Psoas muscle (tissue), 8 donors: ENCODE measurements around the gene PHRF1. TPM values are rescaled to one million over a fixed set of nuclear protein-coding genes. Genes with fewer than 3 reads are reported as not detected.

Experiments used
- ATAC-seq, 4 donors: fragments of 200-7000 bp; cut with Tn5 transposase; one replicate each; pipeline ENCODE4 v1.9.1; 2020; ENCODE audit warnings: moderate library complexity in 3 of 4, mild to moderate bottlenecking in 2 of 4
- DNase-seq, 2 donors: peaks; one replicate each; pipeline ENCODE4 v3.0.0-alpha.2; 2020
- H3K27ac ChIP-seq: fragments of 200-600 bp; one replicate; pipeline ENCODE4 v1.8.0; 2022
- H3K27me3 ChIP-seq, 3 donors: fragments of 200-600 bp in 1 of 3; one replicate each; pipeline versions ENCODE4 v1.6.1 to v1.8.0; 2013 to 2022; ENCODE audit warnings: low read length in 2 of 3, mild to moderate bottlenecking in 2 of 3, moderate library complexity in 1 of 3; ENCODE audit not compliant: insufficient read depth in 3 of 3
- H3K36me3 ChIP-seq, 2 donors: fragments of 200-600 bp in 1 of 2; one replicate each; pipeline versions ENCODE4 v1.6.1 to v1.8.0; 2013 to 2022; ENCODE audit warnings: low read depth in 1 of 2, mild to moderate bottlenecking in 1 of 2, moderate library complexity in 1 of 2; ENCODE audit not compliant: insufficient read depth in 1 of 2
- H3K4me1 ChIP-seq: fragments of 200-600 bp; one replicate; pipeline ENCODE4 v1.8.0; 2022
- H3K4me3 ChIP-seq: fragments of 200-600 bp; one replicate; pipeline ENCODE4 v1.8.0; 2022; ENCODE audit warnings: mild to moderate bottlenecking
- H3K9me3 ChIP-seq: fragments of 200-600 bp; one replicate; pipeline ENCODE4 v1.8.0; 2022
- CTCF ChIP-seq: fragments of 200-600 bp; IDR thresholded peaks from one replicate; pipeline ENCODE4 v1.8.0; 2022; ENCODE audit warnings: antibody characterized with exemption
- WGBS, 3 donors: extraction: QIAGEN DNeasy Blood & Tissue Kit; methylation state at CpG; one replicate each; pipeline versions ENCODE4 v1.1.6 to v1.1.7; 2013; 5-methylcytosine and 5-hydroxymethylcytosine counted together
- intact Hi-C, 2 donors: fragments of 100-400 bp; cut with DNase I; formaldehyde crosslinking; loops; one replicate each; pipeline versions ENCODE4 v1.11.0 to v1.14.2; 2022
- polyA plus RNA-seq, 3 donors: library from polyadenylated mRNA; stranded (reverse); fragments of 200-250 nt; gene quantifications; one replicate each; pipeline ENCODE4 v1.2.3, GENCODE V29; 2013
- total RNA-seq, 4 donors: library from RNA; stranded (reverse); fragmentation: NEBNext Ultra II Directional in 2 of 4; extraction: Animal tissue kit (Norgen Biotek cat#: 25700) in 2 of 4; gene quantifications; one replicate each; pipeline versions ENCODE4 v1.2.1 to v1.2.4, GENCODE V29; 2021 to 2023
- donor health status: healthy with polysubstance abuse.
- donor health status: DM: no; HTN: no; CAD: no; lungs with moderate emphysema.
- donor health status: Bipolar disorder and iron deficiency.
- donor health status: healthy.
- donor health status: DM: yes; HTN: yes; CAD: no.
- donor health status: DM: no; HTN: no; CAD: no.
- donor health status: DM: no; HTN: no; CAD: no.
- donor health status: DM: yes; HTN: yes; CAD: no.

The PHRF1 gene
- total and polyA plus RNA-seq, 7 donors, result 11.7 to 31.2 (median 19.8) TPM

- Histone ChIP-seq H3K4me1 (no peaks in the 10 kb centered on the region), H3K4me3 (no peak overlapping the region), H3K36me3 (peaks cover 5 to 99% of the 10 kb centered on the region in 2 donors), H3K9me3 (no peaks in the 10 kb centered on the region), H3K27ac (no peak overlapping the region), H3K27me3 (no peaks in the 10 kb centered on the region)
- ATAC-seq (no peak), DNase-seq (no peak)
- WGBS, 3 donors, result 90 to 91% (median 91%) methylated on average over 10 of the region's 10 CpGs
- intact Hi-C loops, result no loop called here
- TF ChIP-seq CTCF, result no peak
Measured at GRCh38 chr11:595400-595799, 19.1 kb downstream of the PHRF1 start.

GRCh38 chr11:596374-596773, 20.1 kb downstream of the PHRF1 start:
- TF ChIP-seq CTCF, result no peak
- DNase-seq (no peak), ATAC-seq (no peak)
- Histone ChIP-seq H3K4me1 (no peaks in the 10 kb centered on the region), H3K9me3 (no peaks in the 10 kb centered on the region), H3K27me3 (no peaks in the 10 kb centered on the region), H3K36me3 (peaks cover 5 to 99% of the 10 kb centered on the region in 2 donors), H3K27ac (no peak overlapping the region), H3K4me3 (no peak overlapping the region)
- intact Hi-C loops, result no loop called here
- 85 to 96% (median 89%) methylated on average over 10 of the region's 10 CpGs for WGBS, 3 donors

GRCh38 chr11:597166-597725, 21.0 kb downstream of the PHRF1 start:
- 85 to 90% (median 90%) methylated on average over 28 to 29 of the region's 29 CpGs for WGBS, 3 donors
- no peak overlapping the region for H3K4me3 ChIP-seq
- no peaks in the 10 kb centered on the region for H3K4me1 ChIP-seq
- DNase-seq, result no peak
- H3K27me3 ChIP-seq, result no peaks in the 10 kb centered on the region
- no peak for TF ChIP-seq CTCF
- ATAC-seq, result peak in 1 of 4 donors; percentile 13
- peaks cover 5 to 99% of the 10 kb centered on the region in 2 donors for H3K36me3 ChIP-seq
- intact Hi-C loops, result no loop called here
- no peak overlapping the region for H3K27ac ChIP-seq
- H3K9me3 ChIP-seq, result no peaks in the 10 kb centered on the region

GRCh38 chr11:598005-598680, 21.9 kb downstream of the PHRF1 start:
- H3K4me1 ChIP-seq, result no peaks in the 10 kb centered on the region
- WGBS, 3 donors, result 91 to 94% (median 94%) methylated on average over 26 to 30 of the region's 30 CpGs
- H3K27ac ChIP-seq, result no peak overlapping the region
- DNase-seq, result no peak
- H3K9me3 ChIP-seq, result no peaks in the 10 kb centered on the region
- no peak overlapping the region for H3K4me3 ChIP-seq
- intact Hi-C loops, result no loop called here
- peaks cover 5 to 98% of the 10 kb centered on the region in 2 donors for H3K36me3 ChIP-seq
- H3K27me3 ChIP-seq, result no peaks in the 10 kb centered on the region
- TF ChIP-seq CTCF, result no peak
- ATAC-seq, result peak in 1 of 4 donors; percentile 25
